GM23248 (cell line): ENCODE results near the gene DCDC2.
"Not testable (repeated sequence)": the region's sequence is repeated elsewhere in the genome, so short reads cannot be mapped to it uniquely, and the experiment has no call there.

ENCODE experiments used
- EZH2 ChIP-seq: fragments of 200-600 bp; sonication (generic); IDR thresholded peaks from 2 replicates; pipeline ENCODE4 v1.6.1; 2018; ENCODE audit warnings: antibody characterized with exemption, mild to moderate bottlenecking; ENCODE audit not compliant: insufficient read depth, poor library complexity, severe bottlenecking
- EZH2phosphoT487 ChIP-seq: fragments of 200-600 bp; sonication (generic); IDR thresholded peaks from 2 replicates; pipeline ENCODE4 v1.6.1; 2018; ENCODE audit warnings: antibody characterized with exemption, moderate library complexity, mild to moderate bottlenecking, low read depth; ENCODE audit not compliant: insufficient read depth

DNA sequence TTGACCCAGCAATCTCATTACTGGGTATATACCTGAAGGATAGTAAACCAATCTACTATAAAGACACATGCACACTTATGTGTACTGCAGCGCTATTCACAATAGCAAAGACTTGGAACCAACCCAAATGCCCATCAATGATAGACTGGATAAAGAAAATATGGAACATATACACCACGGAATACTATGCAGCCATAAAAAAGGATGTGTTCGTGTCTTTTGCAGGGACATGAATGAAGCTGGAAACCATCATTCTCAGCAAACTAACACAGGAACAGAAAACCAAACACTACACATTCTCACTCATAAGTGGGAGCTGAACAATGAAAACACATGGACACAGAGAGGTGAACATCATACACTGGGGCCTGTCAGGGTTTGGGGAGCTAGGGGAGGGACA, 153.7 kb downstream of the DCDC2 start:
- TF ChIP-seq EZH2, EZH2phosphoT487: not testable (repeated sequence)
